ENCODE measurements around the gene ADD1. TPM values are rescaled to one million over a fixed set of nuclear protein-coding genes. Genes with fewer than 3 reads are reported as not detected.
A peak's percentile ranks its signal among the peaks of the same experiment; 100 is the strongest.

Gene ADD1
- total RNA-seq, 1 donor from 2014 or later: 212 TPM

DNA sequence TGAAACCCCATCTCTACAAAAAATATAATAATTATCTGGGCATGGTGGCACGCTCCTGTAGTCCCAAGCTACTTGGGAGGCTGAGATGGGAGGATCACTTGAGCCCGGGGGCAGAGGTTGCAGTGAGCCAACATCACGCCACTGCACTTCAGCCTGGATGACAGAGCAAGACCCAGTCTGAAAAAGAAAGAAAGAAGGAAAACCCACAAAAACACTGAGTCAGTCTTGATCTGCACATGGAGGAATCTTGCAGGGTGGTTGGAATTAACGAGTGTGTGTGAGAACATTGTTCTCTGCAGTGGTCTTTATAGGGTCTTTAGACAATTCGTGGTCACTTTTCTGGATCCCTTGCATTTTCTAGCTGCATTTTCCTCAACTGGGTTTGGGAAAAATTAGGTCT is 23.2 kb downstream of the ADD1 start:
- Histone ChIP-seq H3K27ac (replicated peaks) (peak overlapping the region; percentile 76), H3K4me3 (no peak overlapping the region), H3K9me3 (replicated peaks) (no peaks in the 10 kb centered on the region), H3K4me1 (peaks cover 100% of the 10 kb centered on the region), H3K36me3 (no peaks in the 10 kb centered on the region), H3K27me3 (ENCODE audit: low read depth) (no peaks in the 10 kb centered on the region)
- intact Hi-C loops (cut with micrococcal nuclease): no loop called here
- no peak for DNase-seq
- TF ChIP-seq, protein P1, sequence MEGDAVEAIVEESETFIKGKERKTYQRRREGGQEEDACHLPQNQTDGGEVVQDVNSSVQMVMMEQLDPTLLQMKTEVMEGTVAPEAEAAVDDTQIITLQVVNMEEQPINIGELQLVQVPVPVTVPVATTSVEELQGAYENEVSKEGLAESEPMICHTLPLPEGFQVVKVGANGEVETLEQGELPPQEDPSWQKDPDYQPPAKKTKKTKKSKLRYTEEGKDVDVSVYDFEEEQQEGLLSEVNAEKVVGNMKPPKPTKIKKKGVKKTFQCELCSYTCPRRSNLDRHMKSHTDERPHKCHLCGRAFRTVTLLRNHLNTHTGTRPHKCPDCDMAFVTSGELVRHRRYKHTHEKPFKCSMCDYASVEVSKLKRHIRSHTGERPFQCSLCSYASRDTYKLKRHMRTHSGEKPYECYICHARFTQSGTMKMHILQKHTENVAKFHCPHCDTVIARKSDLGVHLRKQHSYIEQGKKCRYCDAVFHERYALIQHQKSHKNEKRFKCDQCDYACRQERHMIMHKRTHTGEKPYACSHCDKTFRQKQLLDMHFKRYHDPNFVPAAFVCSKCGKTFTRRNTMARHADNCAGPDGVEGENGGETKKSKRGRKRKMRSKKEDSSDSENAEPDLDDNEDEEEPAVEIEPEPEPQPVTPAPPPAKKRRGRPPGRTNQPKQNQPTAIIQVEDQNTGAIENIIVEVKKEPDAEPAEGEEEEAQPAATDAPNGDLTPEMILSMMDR (IDR thresholded peaks at IDR 0.05; ENCODE audit: borderline replicate concordance): no peak

DNA sequence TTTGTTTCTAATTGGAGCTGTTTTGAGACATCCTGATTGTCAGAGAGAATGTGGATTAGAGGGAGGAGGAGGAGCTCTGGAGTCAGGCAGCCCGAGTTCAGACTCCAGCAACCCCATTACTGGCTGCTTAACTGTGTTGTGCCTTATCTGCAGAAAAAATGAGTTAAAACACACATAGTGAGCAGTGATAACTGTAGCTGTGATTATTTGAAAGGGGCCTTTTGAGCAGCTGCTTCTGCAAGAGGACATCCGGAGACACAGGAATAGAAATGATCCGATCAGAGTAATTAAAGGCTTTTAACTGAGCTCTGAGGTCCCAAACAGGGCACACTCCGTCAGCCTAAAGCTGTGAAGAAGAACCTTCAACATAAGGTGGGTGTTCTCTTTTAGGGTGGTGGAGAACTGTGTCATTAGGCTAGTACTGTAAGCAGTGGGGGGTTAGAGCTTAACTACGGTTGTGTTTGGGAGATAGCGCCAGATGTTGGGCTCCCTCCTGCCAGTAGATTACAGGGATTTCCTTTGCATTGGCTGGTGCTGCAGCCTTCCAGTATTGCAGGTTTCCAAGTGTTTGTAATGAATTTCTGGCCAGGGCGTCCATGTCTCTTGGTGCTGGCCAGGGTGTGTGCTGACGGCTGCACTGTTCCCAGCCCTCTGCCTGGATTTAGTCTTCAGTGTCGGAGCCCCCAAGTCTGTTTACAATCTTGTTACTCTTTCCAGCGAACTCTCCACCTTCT is 24.3 kb downstream of the ADD1 start:
- Histone ChIP-seq H3K9me3 (replicated peaks) (no peaks in the 10 kb centered on the region), H3K27me3 (ENCODE audit: low read depth) (no peaks in the 10 kb centered on the region), H3K4me1 (peaks cover 100% of the 10 kb centered on the region), H3K27ac (replicated peaks) (peak overlapping the region; percentile 76), H3K4me3 (peak overlapping the region; percentile 59), H3K36me3 (no peaks in the 10 kb centered on the region)
- TF ChIP-seq, protein P1 (IDR thresholded peaks at IDR 0.05; ENCODE audit: borderline replicate concordance): no peak
- peak; percentile 33 for DNase-seq
- intact Hi-C loops (cut with micrococcal nuclease): no loop called here

DNA sequence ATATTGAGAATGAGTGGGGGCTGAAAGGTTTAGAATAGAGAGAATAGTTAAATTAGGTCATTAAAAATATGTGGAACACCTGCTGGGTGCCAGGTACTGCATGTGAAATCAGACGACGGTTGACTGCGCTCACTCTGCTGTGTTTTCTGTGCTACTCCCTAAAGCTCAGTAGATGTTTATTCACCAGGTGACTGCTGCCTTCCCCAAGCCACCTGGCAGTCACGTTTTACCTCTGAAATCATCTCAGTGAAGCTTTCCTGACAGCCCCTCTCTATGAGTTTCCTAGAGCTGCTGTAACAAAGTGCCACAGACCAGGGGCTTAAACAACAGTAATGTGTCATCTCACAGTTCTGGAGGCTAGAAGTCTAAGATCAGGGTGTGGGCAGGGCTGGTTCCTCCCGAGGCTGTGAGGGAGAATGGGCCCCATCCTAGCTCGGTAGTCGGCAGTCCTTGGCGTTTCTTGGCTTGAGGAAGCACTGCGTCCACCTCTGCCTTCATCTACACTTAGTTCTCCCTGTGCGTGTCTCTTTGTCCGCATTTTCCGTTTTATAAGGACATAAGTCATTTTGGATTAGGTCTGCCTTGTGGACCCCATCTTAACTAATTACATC is 25.3 kb downstream of the ADD1 start:
- TF ChIP-seq, protein P1 (IDR thresholded peaks at IDR 0.05; ENCODE audit: borderline replicate concordance): no peak
- peak overlapping the region; percentile 76 for H3K27ac ChIP-seq (replicated peaks)
- DNase-seq: no peak
- no peaks in the 10 kb centered on the region for H3K36me3 ChIP-seq
- peak overlapping the region; percentile 59 for H3K4me3 ChIP-seq
- H3K27me3 ChIP-seq (ENCODE audit: low read depth): no peaks in the 10 kb centered on the region
- peaks cover 100% of the 10 kb centered on the region for H3K4me1 ChIP-seq
- H3K9me3 ChIP-seq (replicated peaks): no peaks in the 10 kb centered on the region
- intact Hi-C loops (cut with micrococcal nuclease): no loop called here

DNA sequence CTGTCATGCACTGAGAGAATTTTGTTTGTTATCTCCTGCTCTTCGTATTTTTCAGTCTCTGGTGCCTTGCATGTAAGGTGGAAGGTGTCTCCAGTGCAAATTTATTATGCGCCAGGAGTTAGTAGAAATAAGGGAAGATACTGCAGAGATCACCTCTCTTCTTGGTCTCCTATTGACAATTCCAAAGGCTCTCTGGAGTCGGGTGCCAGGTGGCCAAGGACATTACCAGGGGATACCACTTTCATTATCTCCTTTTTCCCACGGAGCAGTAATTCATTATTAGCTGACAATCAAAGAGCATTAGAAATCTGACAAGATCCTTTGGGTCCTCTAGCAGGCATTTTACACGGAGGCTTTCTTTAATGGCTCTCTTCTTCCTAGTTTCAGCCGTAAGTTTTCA is 26.0 kb downstream of the ADD1 start:
- no peak for DNase-seq
- TF ChIP-seq, protein P1 (IDR thresholded peaks at IDR 0.05; ENCODE audit: borderline replicate concordance): no peak
- no peaks in the 10 kb centered on the region for H3K9me3 ChIP-seq (replicated peaks)
- intact Hi-C loops (cut with micrococcal nuclease): no loop called here
- peak overlapping the region; percentile 76 for H3K27ac ChIP-seq (replicated peaks)
- H3K4me1 ChIP-seq: peaks cover 100% of the 10 kb centered on the region
- no peaks in the 10 kb centered on the region for H3K36me3 ChIP-seq
- H3K27me3 ChIP-seq (ENCODE audit: low read depth): no peaks in the 10 kb centered on the region
- H3K4me3 ChIP-seq: peak overlapping the region; percentile 59

DNA sequence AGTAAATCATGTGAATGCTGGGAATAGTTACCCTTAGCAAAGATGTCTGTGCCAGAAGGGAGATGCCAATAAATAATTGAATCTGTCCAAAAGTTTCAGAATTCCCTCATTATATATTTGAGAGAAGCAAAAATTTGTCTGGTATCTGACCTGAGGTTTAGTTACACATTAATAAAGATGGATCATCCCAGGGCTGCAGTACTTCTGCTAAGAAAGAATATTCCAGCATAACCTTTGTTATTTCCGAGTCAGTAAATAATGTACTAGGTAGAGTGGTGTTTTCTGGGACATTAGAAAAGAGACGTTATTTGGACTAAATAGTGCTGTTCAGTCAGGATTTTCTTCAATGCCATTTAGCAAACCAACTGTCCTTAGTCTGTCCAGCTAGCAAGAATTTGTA is 26.4 kb downstream of the ADD1 start:
- Histone ChIP-seq H3K4me1 (peaks cover 100% of the 10 kb centered on the region), H3K4me3 (peak overlapping the region; percentile 59)

More for the DNA sequence above, 26.4 kb downstream of the ADD1 start:
- no peaks in the 10 kb centered on the region for H3K27me3 ChIP-seq (ENCODE audit: low read depth)
- H3K9me3 ChIP-seq (replicated peaks): no peaks in the 10 kb centered on the region
- DNase-seq: no peak
- TF ChIP-seq, protein P1 (IDR thresholded peaks at IDR 0.05; ENCODE audit: borderline replicate concordance): no peak
- intact Hi-C loops (cut with micrococcal nuclease): no loop called here
- peak overlapping the region; percentile 76 for H3K27ac ChIP-seq (replicated peaks)
- no peaks in the 10 kb centered on the region for H3K36me3 ChIP-seq
